GM18868 (cell line): ENCODE data around the gene GPR3.
"Not testable (repeated sequence)": the region's sequence is repeated elsewhere in the genome, so short reads cannot be mapped to it uniquely, and the experiment has no call there.

Experiments used
- ATAC-seq: cut with Tn5 transposase; IDR thresholded peaks from one replicate; pipeline ENCODE4 v1.9.1; 2021; ENCODE audit warnings: mild to moderate bottlenecking, moderate library complexity; ENCODE audit not compliant: unreplicated experiment

Gene GPR3

GRCh38 chr1:27418326-27419185 is 26.1 kb downstream of the GPR3 start:
- ATAC-seq, result peak; percentile 49

- ATAC-seq, result no peak
Measured at GRCh38 chr1:27423709-27424108, 31.3 kb downstream of the GPR3 start.

- ATAC-seq, result no peak
Measured at GRCh38 chr1:27427329-27427728, 34.9 kb downstream of the GPR3 start.

DNA sequence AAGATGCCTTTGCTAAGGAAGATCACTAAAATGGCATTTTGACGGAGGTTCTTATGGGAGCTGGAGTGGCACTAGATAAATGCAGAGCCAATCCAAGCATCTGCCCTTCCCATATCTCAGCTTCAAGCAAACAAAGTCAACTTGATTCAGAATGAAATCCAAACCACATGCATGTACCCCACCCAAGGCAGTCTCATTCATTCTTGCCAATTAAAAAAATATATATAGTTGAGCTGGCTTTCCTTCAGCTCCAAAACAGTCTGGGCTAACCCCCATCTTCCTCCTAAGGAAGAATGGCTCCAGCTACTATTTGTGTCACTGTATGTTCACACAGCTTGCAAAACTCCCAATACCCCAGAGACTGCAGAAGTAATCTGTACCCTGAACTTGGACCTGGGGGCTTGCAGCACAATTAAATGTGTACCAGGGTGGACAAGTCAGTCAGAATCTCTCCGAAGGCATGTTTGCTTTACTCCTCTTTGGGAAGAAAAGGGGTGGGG is 35.4 kb downstream of the GPR3 start:
- no peak for ATAC-seq

GRCh38 chr1:27428316-27429028 is 36.0 kb downstream of the GPR3 start:
- ATAC-seq, result no peak

- ATAC-seq, result no peak
Measured at GRCh38 chr1:27429029-27429425, 36.6 kb downstream of the GPR3 start.

DNA sequence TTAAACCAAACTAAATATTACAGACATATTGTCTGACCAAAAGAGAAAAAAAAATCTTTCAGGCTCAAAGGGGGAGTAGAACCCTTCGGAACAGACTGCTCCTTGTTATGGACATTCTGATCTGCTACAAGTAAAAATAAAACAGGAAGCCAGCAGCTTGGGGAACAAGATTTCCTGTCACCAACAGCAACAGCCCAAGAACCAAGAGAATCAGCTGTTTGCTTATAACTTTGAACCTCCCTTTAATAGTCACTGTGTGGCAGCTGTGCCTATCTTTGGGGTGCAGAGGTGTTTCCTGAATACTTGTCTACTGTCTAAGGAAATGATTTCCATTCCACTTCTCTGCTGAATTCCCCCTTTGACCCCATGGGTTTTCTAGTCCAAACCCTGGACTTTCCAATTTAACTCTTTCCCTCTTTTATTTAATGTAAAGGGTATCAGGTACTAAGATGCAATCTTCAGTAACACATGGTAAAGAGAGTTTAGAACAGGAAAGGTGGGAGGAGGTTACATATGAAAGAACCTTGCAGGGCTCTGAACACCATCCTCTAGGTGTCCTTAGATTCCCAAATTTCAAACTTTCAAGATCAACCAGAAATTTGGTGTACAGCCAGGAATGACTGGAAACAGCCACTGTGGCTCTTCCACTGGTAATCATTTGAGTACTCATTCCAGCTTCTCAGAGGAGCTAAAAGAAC is 38.6 kb downstream of the GPR3 start:
- ATAC-seq, result no peak

DNA sequence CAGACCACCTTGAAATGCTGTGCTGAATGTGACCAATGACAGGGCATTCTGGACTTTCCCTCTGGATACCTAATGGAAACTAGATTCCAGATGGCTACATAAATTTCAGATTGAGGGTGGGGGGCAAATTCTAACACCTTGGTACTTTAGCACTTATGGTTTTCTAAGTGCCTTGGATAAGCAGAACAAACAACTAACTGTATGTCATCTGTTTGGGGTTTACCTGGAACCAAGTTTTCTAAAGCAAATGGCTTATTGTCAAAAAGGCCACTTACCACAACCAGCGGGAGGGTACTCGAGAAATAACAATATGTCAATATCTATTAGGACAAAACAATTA is 39.1 kb downstream of the GPR3 start:
- no peak for ATAC-seq

DNA sequence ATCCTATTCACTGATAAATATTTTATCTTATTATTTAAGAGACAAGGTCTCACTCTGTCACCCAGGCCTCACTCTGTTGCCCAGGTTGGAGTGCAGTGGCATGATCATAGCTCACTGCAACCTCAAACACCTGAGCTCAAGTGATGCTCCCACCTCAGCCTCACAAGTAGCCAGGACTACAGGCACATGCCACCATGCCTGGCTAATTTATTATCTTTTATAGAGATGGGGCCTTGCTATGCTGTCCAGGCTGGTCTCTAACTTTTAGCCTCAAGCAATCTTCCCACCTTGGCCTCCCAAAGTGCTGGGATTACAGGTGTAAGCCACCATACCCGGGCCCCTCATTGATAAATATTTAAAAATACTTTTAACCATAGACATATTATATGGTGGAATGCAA is 40.3 kb downstream of the GPR3 start:
- not testable (repeated sequence) for ATAC-seq

- ATAC-seq, result no peak
Measured at GRCh38 chr1:27433706-27434105, 41.3 kb downstream of the GPR3 start.

- no peak for ATAC-seq
Measured at GRCh38 chr1:27435566-27436203, 43.3 kb downstream of the GPR3 start.

GRCh38 chr1:27436204-27437159 is 44.1 kb downstream of the GPR3 start:
- ATAC-seq, result no peak

- ATAC-seq, result no peak
Measured at GRCh38 chr1:27438621-27439061, 46.2 kb downstream of the GPR3 start.

- ATAC-seq, result no peak
Measured at GRCh38 chr1:27439150-27439549, 46.7 kb downstream of the GPR3 start.

DNA sequence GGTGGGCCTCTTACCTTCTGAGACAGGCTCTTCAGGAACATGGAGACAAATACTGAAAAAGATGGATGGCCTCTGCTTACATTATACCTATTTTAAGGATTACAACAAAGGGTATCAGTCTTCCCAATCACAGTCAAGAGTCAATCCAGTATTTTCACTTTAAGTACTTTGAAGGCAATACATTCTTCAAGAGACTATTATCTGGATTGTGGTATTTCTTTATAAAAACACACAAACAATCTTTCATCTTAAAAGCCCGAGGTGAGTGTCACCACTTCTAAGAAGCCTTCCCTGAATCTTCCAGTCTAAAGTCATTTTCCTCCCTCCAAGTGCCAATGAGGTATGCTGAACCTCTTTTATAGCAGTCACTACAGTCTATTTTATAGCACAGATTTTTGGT is 52.2 kb downstream of the GPR3 start:
- ATAC-seq, result no peak
